A549 (cell line): Measurements from ENCODE around the gene KIF5C. TPM values are rescaled to one million over a fixed set of nuclear protein-coding genes. Genes with fewer than 3 reads are reported as not detected.

Experiments
- ATAC-seq, 2 experiments: fragments of 200-7000 bp in 1 of 2; fragments of >200 bp in 1 of 2; cut with Nextera tagmentation in 1 of 2; cut with Tn5 transposase in 1 of 2; 3 replicates each; pipeline versions ENCODE4 v1.8.0 to v1.9.1; 2018 to 2020; ENCODE audit warnings: mild to moderate bottlenecking in 1 of 2, moderate library complexity in 1 of 2
- CTCF ChIA-PET: fragments of 300-600 bp; sonication (Branson Sonifier 250); formaldehyde crosslinking; extraction: SDS; loops from one replicate; lab custom pipeline; 2021; ENCODE audit warnings: antibody characterized with exemption, inconsistent platforms; lab: Yijun Ruan, JAX
- POLR2A ChIA-PET: fragments of 350-600 bp; formaldehyde crosslinking; extraction: SDS; loops from one replicate; lab custom pipeline; 2021; ENCODE audit warnings: antibody characterized with exemption, inconsistent platforms; lab: Yijun Ruan, JAX
- DNase-seq, 2 experiments: peaks; one replicate each; pipeline versions ENCODE4 v3.0.0 to v3.0.0-alpha.2; 2011 to 2016; ENCODE audit warnings: low read depth in 1 of 2, low spot score in 1 of 2
- FAIRE-seq: peaks from 2 replicates; lab custom pipeline; 2011; peaks lifted over from hg19 to GRCh38; lab: Jason Lieb, UNC
- H3K27ac ChIP-seq, 2 experiments: fragments of >200 bp; sonication (Bioruptor Twin); formaldehyde crosslinking; 3 replicates each; pipeline ENCODE4 v1.5.1; 2016 to 2017
- H3K4me1 ChIP-seq: fragments of >200 bp; sonication (Bioruptor Twin); formaldehyde crosslinking; 3 replicates; pipeline ENCODE4 v1.6.1; 2016
- H3K4me2 ChIP-seq: fragments of >200 bp; sonication (Bioruptor Twin); formaldehyde crosslinking; 3 replicates; pipeline ENCODE4 v1.6.1; 2016
- H3K4me3 ChIP-seq: fragments of >200 bp; sonication (Bioruptor Twin); formaldehyde crosslinking; 3 replicates; pipeline ENCODE4 v1.5.1; 2016
- H3K9me3 ChIP-seq: fragments of >200 bp; sonication (Bioruptor Twin); formaldehyde crosslinking; 3 replicates; pipeline ENCODE4 v1.6.1; 2016
- CBX8 ChIP-seq: fragments of 200-600 bp; sonication (generic); IDR thresholded peaks from 2 replicates; pipeline ENCODE4 v1.6.1; 2016
- CHD4 ChIP-seq: fragments of 200-600 bp; sonication (generic); IDR thresholded peaks from 2 replicates; pipeline ENCODE4 v1.6.1; 2016; ENCODE audit warnings: antibody characterized with exemption, mild to moderate bottlenecking, borderline replicate concordance
- E2F6 ChIP-seq: IDR thresholded peaks from 2 replicates; pipeline ENCODE4 v1.6.1; 2012; ENCODE audit warnings: low read depth, borderline replicate concordance
- EHF ChIP-seq: fragments of 250-450 bp; sonication (Bioruptor Pico); IDR thresholded peaks from 2 replicates; pipeline ENCODE4 v1.5.0; 2020; ENCODE audit warnings: mild to moderate bottlenecking
- EHMT2 ChIP-seq: fragments of 200-600 bp; sonication (generic); IDR thresholded peaks from 2 replicates; pipeline ENCODE4 v1.6.1; 2016; ENCODE audit warnings: antibody characterized with exemption, low read depth, mild to moderate bottlenecking, moderate library complexity
- ELK1 ChIP-seq: fragments of 150-350 bp; IDR thresholded peaks from 2 replicates; pipeline ENCODE4 v1.6.1; 2014; ENCODE audit warnings: low read depth, mild to moderate bottlenecking, low read length
- ESRRA ChIP-seq: fragments of 150-350 bp; IDR thresholded peaks from 2 replicates; pipeline ENCODE4 v1.6.1; 2014; ENCODE audit warnings: mild to moderate bottlenecking, low read length, borderline replicate concordance
- FOSB ChIP-seq: fragments of 250-450 bp; sonication (Bioruptor Pico); IDR thresholded peaks from 2 replicates; pipeline ENCODE4 v1.5.0; 2020; ENCODE audit warnings: mild to moderate bottlenecking, moderate library complexity
- GATA3 ChIP-seq: IDR thresholded peaks from 2 replicates; pipeline ENCODE4 v1.6.1; 2012; ENCODE audit warnings: borderline replicate concordance
- HES2 ChIP-seq: fragments of >200 bp; sonication (Bioruptor Twin); formaldehyde crosslinking; IDR thresholded peaks from 2 replicates; pipeline ENCODE4 v1.6.1; 2016
- HEYL ChIP-seq: fragments of 250-450 bp; sonication (Bioruptor Pico); IDR thresholded peaks from 2 replicates; pipeline ENCODE4 v1.8.0; 2021; ENCODE audit warnings: mild to moderate bottlenecking, moderate library complexity
- HOXB13 ChIP-seq: fragments of 250-450 bp; sonication (Bioruptor Pico); IDR thresholded peaks from 2 replicates; pipeline ENCODE4 v1.5.0; 2020; ENCODE audit warnings: low read depth, mild to moderate bottlenecking, moderate library complexity
- HOXB5 ChIP-seq: fragments of 250-450 bp; sonication (Bioruptor Pico); IDR thresholded peaks from 2 replicates; pipeline ENCODE4 v1.5.0; 2020; ENCODE audit warnings: mild to moderate bottlenecking, moderate library complexity
- KDM5A ChIP-seq: fragments of 200-600 bp; sonication (generic); IDR thresholded peaks from 2 replicates; pipeline ENCODE4 v1.6.1; 2016; ENCODE audit warnings: antibody characterized with exemption, mild to moderate bottlenecking
- MAFK ChIP-seq: fragments of 450-650 bp; IDR thresholded peaks from 2 replicates; pipeline ENCODE4 v1.6.1; 2014; ENCODE audit not compliant: partially characterized antibody
- MAX ChIP-seq: IDR thresholded peaks from 2 replicates; pipeline ENCODE4 v1.6.1; 2012
- MAZ ChIP-seq: fragments of 150-350 bp; IDR thresholded peaks from 2 replicates; pipeline ENCODE4 v1.6.1; 2014; ENCODE audit warnings: antibody characterized with exemption, low read depth, low read length, borderline replicate concordance
- MYC ChIP-seq: IDR thresholded peaks from 2 replicates; pipeline ENCODE4 v1.6.1; 2012; ENCODE audit warnings: mild to moderate bottlenecking, inconsistent platforms, low read length, improper control_type of control experiment, borderline replicate concordance
- NPAS2 ChIP-seq: fragments of 250-450 bp; sonication (Bioruptor Pico); IDR thresholded peaks from 2 replicates; pipeline ENCODE4 v1.8.0; 2022; ENCODE audit warnings: mild to moderate bottlenecking, moderate library complexity, borderline replicate concordance
- RAD21 ChIP-seq, 2 experiments: fragments of >200 bp in 1 of 2; sonication (Bioruptor Twin) in 1 of 2; formaldehyde crosslinking in 1 of 2; IDR thresholded peaks in 1 of 2; conservative IDR thresholded peaks in 1 of 2; 2 replicates in 1 of 2; 3 replicates in 1 of 2; pipeline ENCODE4 v1.6.1; 2012 to 2018; ENCODE audit warnings: inconsistent platforms in 1 of 2
- REST ChIP-seq: fragments of 200-600 bp; sonication (generic); IDR thresholded peaks from 2 replicates; pipeline ENCODE4 v1.6.1; 2016; ENCODE audit warnings: antibody characterized with exemption, mild to moderate bottlenecking, moderate library complexity
- RFX5 ChIP-seq: fragments of 450-650 bp; IDR thresholded peaks from 2 replicates; pipeline ENCODE4 v1.7.1; 2014; ENCODE audit warnings: antibody characterized with exemption, mild to moderate bottlenecking, moderate library complexity
- WGBS: methylation state at CpG from one replicate; pipeline ENCODE4 v1.1.6; 2017; ENCODE audit errors: missing lambda C conversion rate; 5-methylcytosine and 5-hydroxymethylcytosine counted together
- polyA minus RNA-seq: library from RNA; depleted of rRNA, polyadenylated mRNA; stranded (reverse); fragments of >200 nt; gene quantifications from 2 replicates; pipeline ENCODE4 v1.2.3, GENCODE V29; 2011; rRNA and poly(A)+ RNA removed
- polyA plus RNA-seq, 4 experiments: library from polyadenylated mRNA; depleted of rRNA in 3 of 4; stranded (reverse); fragments of >200 nt; fragmentation: RNase III in 1 of 4; extraction: RNeasy Plus Mini Kit Qiagen cat#74134 plus additional on column Dnase treatment in 1 of 4; gene quantifications; 2 replicates in 3 of 4; 3 replicates in 1 of 4; pipeline ENCODE4 v1.2.3, GENCODE V29; 2011 to 2017

Gene KIF5C
- polyA plus RNA-seq (2011; rRNA removed), result 0.30 and 0.66 TPM in 2 replicates
- polyA plus RNA-seq (2012; cell fraction: cytosol; rRNA removed), result 0.11 and 0.13 TPM in 2 replicates
- polyA plus RNA-seq (2012; cell fraction: nucleus; rRNA removed), result 0.11 and 0.16 TPM in 2 replicates
- 0.27 to 0.32 TPM (median 0.28 TPM) in 3 replicates for polyA plus RNA-seq (2017; fragmentation: RNase III; extraction: RNeasy Plus Mini Kit Qiagen cat#74134 plus additional on column Dnase treatment)
- polyA minus RNA-seq, result 0.83 and 1.0 TPM in 2 replicates

- peak within 1 kb of the TSS; percentile 98 for H3K4me2 ChIP-seq
- DNase-seq (peak; percentile 58 to 88), FAIRE-seq (no peak), ATAC-seq (peak; percentile 95 to 96)
- ChIA-PET CTCF (no interaction called here), POLR2A (no interaction called here)
- peaks cover 11% of the 10 kb centered on the region for H3K4me1 ChIP-seq
- peak within 1 kb of the TSS in 1 of 2 experiments; percentile 60; a peak in 2 of 6 replicates for H3K27ac ChIP-seq
- H3K9me3 ChIP-seq, result 0 out of 3 replicates have a peak, but pooled peaks cover 4% of the 10 kb centered on the region
- WGBS, result 0% methylated on average over 14 of the region's 39 CpGs
- H3K4me3 ChIP-seq, result peak within 1 kb of the TSS; percentile 59
- no peak for TF ChIP-seq GATA3
- no peak for TF ChIP-seq REST
- TF ChIP-seq E2F6, result 0 out of 2 replicates have a peak, but pooled peaks have one; percentile 32
- TF ChIP-seq MAFK, result no peak
- TF ChIP-seq KDM5A, result no peak
- TF ChIP-seq MAX, result no peak
- TF ChIP-seq HES2, result no peak
Observed at GRCh38 chr2:148874868-148875341, at the start of gene KIF5C. KIF5C (plus strand) TSS chr2:148875227; CDS start chr2:148875618, 391 bp downstream.

GRCh38 chr2:148826791-148827190, 48.2 kb upstream of the KIF5C start:
- POLR2A ChIA-PET, result no interaction called here
- Histone ChIP-seq H3K4me2 (no peak overlapping the region), H3K4me3 (no peak overlapping the region), H3K27ac (no peak overlapping the region), H3K9me3 (no peaks in the 10 kb centered on the region), H3K4me1 (no peaks in the 10 kb centered on the region)
- CTCF ChIA-PET, result no interaction called here
- ATAC-seq, result no peak
- no peak for DNase-seq
- TF ChIP-seq NPAS2 (CRISPR knock-in tag) (no peak), ELK1 (no peak), RFX5 (no peak), CBX8 (no peak), FOSB (CRISPR knock-in tag) (no peak), CHD4 (no peak), EHMT2 (no peak), HEYL (no peak)
- no peak for FAIRE-seq

- Histone ChIP-seq H3K9me3 (no peaks in the 10 kb centered on the region), H3K27ac (no peak overlapping the region), H3K4me1 (no peaks in the 10 kb centered on the region), H3K4me3 (no peak overlapping the region), H3K4me2 (no peak overlapping the region)
- no peak for FAIRE-seq
- POLR2A ChIA-PET, result no interaction called here
- 30% methylated on average over 2 of the region's 2 CpGs for WGBS
- CTCF ChIA-PET, result no interaction called here
- no peak for DNase-seq
- ATAC-seq, result no peak
- no peak for TF ChIP-seq GATA3
- no peak for TF ChIP-seq RAD21 (conservative IDR thresholded peaks at IDR 0.05 in 1 of 2, IDR thresholded peaks at IDR 0.05 in 1 of 2)
- no peak for TF ChIP-seq HOXB13 (CRISPR knock-in tag)
- no peak for TF ChIP-seq EHF (CRISPR knock-in tag)
- no peak for TF ChIP-seq NPAS2 (CRISPR knock-in tag)
- no peak for TF ChIP-seq HOXB5 (CRISPR knock-in tag)
- no peak for TF ChIP-seq HEYL
- no peak for TF ChIP-seq FOSB (CRISPR knock-in tag)
- no peak for TF ChIP-seq REST
- TF ChIP-seq MAZ, result no peak
- TF ChIP-seq MYC, result no peak
- TF ChIP-seq KDM5A, result no peak
- no peak for TF ChIP-seq ESRRA
- no peak for TF ChIP-seq CBX8
- no peak for TF ChIP-seq MAFK
Observed at GRCh38 chr2:148828941-148829340, 46.1 kb upstream of the KIF5C start.
